Activated CD4-positive, alpha-beta T cell treated with anti-CD3 and anti-CD28 coated beads, Interleukin-2, Interleukin-4, amounts not matched to agents 100 ng/mL and 50 ng/mL, durations not matched to agents 16 hours and 8 hours (primary cell): ENCODE results near the gene ADIG.
"Not testable (repeated sequence)": the region's sequence is repeated elsewhere in the genome, so short reads cannot be mapped to it uniquely, and the experiment has no call there.

ENCODE experiments used
- DNase-seq: peaks from one replicate; pipeline ENCODE4 v3.0.0-alpha.2; 2020; ENCODE audit warnings: low spot score

ADIG gene

GRCh38 chr20:38573413-38573812, 7.6 kb upstream of the ADIG start:
- no peak for DNase-seq

GRCh38 chr20:38579219-38579910, 1.6 kb upstream of the ADIG start:
- DNase-seq, result no peak

DNA sequence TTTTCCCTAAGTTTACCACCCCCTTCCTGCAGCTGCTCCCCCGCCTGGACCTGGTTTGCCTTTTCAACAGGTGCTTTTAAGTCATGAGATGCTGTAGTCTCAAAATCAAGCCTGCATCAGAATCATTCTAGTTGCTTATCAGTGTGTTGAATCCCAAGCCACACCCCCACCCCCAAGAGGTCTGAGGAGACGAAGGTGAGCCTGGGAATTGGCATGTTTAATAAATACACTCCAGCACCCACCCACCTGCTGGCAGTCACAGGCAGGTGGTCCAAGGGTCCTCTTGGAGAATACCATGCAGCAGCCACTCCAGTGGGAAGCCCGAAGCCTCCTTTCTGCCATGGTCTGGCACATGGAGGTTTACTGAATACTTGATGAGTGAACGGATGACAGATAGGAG, 1.1 kb upstream of the ADIG start:
- no peak for DNase-seq

GRCh38 chr20:38581830-38582358, 897 bp downstream of the ADIG start:
- no peak for DNase-seq

DNA sequence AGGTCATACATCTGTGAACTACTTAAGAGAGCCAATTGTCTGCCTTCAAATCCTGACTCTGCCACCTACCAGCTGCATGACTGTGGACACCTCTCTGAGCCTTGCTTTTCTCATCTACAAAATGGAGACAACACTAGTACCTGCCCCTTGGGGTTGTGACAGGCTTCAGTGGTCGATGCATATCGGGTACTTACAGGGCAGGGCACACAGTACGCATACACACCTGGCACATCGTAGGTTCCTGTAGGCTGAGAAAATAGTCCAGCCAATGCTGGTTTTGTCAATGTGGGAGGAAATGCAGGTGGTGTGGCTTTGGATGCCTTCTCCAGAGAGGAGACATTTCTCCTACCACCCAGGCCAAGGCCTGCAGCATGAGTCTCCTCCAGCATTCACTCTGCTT, 2.3 kb downstream of the ADIG start:
- DNase-seq, result no peak

GRCh38 chr20:38584099-38584763, 3.2 kb downstream of the ADIG start:
- no peak for DNase-seq

- DNase-seq, result no peak
Measured at GRCh38 chr20:38585404-38586180, 4.6 kb downstream of the ADIG start.

GRCh38 chr20:38586181-38586525, 5.2 kb downstream of the ADIG start:
- no peak for DNase-seq

GRCh38 chr20:38588303-38588702, 7.3 kb downstream of the ADIG start:
- no peak for DNase-seq

- DNase-seq, result no peak
Measured at GRCh38 chr20:38589351-38589750, 8.4 kb downstream of the ADIG start.

- no peak for DNase-seq
Measured at GRCh38 chr20:38589967-38590675, 9.1 kb downstream of the ADIG start.

GRCh38 chr20:38590676-38591473, 9.9 kb downstream of the ADIG start:
- no peak for DNase-seq

DNA sequence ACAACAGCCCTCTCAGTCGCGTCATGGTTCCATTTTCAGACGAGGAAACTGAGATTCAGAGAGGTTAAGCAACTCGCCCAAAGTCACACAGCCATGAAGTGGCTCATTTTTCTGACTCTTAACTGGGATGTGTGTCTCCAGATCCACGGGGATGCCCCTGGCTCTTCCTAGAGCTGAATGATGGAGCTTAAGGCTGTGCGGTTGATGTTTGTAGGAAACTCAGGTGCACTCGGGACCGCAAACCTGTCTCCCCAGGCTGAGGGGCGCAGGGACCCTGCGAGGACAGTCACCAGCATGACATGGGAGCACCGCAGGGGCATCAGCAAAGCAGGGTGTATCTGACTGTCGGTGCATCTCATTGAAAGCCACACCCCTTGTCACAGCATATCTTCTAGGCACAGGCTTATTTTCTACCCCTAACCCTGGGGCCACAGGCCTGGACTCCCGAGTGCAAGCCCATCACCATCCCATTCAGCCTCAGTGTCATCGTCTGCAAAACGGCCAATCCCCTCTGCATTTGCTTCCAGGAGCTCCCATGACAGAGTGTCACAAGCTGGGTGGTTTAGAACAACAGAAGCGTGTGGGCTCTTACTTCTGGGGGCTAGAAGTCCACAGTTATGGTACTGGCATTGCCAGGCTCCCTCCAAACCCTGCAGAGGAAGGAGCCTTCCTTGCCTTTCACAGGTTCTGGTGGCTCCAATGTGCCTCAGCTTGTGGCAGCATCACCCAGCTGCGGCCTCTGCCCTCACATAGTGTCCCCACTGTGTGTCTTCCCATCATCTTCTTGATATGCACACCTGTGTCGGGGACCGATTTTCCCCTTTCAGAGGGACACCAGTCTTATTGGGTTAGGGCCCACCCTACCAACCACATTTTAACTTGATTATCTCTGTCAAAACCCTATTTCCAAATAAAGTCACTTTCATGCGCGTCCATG, 10.7 kb downstream of the ADIG start:
- DNase-seq, result no peak

DNA sequence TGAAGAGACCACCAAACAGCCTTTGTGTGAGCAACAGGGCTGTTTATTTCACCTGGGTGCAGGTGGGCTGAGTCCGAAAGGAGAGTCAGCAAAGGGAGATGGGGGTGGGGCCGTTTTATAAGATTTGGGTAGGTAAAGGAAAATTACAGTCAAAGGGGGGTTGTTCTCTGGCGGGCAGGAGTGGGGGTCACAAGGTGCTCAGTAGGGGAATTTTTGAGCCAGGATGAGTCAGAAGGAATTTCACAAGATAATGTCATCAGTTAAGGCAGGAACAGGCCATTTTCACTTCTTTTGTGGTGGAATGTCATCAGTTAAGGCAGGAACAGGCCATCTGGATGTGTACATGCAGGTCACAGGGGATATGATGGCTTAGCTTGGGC, 11.4 kb downstream of the ADIG start:
- not testable (repeated sequence) for DNase-seq

DNA sequence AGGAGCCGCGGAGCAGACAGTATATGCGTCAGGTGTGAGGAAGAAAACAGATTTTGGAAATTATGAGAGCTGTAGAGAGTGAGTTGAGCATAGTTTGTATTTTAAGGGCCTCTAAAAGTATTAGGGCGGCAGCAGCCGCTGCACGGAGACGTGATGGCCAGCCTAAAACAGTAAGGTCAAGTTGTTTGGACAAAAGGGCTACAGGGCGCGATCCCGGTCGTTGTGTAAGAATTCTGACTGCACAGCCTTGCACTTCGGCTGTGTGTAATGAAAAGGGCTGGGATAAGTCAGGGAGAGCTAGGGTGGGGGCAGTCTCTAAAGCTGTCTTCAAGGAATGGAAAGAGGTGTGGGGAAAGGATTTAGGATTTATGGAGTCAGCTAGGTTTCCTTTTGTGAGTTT, 13.3 kb downstream of the ADIG start:
- not testable (repeated sequence) for DNase-seq

DNA sequence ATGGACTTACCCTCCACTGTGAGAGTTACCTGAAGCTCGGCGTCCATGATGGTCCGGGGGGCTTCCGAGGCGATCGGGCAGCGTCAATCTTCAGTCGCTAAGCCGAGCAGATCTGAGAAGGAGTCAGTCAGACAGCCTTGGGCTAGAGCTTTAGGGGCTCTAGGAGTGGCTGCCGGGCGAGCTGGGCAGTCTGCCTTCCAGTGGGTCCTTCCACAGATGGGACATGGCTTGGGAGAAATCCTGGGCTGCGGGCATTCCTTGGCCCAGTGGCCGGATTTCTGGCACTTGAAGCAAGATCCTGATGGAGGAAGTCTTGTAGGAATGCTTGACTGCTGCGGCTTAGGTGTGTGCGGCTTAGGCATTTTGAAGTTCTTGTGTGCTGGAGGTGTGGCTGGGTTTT, 14.9 kb downstream of the ADIG start:
- DNase-seq, result not testable (repeated sequence)

DNA sequence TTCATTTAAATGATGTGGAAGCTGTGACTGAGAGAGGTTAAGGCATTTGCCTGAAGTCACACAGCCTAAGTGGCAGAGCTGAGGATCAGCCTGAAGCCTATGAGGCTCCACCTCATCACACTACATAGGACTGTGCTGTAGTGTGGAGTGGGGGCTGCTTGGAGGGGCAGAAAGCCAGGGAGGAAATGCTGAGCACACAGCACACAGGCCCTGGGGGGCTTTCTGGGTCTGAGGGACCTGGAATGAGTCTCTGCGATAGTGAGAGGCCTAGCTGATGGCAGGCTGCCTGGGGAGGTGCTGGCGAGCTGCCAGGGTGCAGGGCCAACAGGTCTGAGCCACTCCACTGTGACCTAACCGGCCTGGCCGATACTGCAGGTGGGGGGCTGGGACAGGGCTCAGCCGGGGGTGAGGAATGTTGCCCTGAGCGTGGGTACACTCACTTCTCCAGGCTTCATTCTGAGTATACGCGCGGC, 18.4 kb downstream of the ADIG start:
- no peak for DNase-seq

- no peak for DNase-seq
Measured at GRCh38 chr20:38600057-38600456, 19.1 kb downstream of the ADIG start.

DNA sequence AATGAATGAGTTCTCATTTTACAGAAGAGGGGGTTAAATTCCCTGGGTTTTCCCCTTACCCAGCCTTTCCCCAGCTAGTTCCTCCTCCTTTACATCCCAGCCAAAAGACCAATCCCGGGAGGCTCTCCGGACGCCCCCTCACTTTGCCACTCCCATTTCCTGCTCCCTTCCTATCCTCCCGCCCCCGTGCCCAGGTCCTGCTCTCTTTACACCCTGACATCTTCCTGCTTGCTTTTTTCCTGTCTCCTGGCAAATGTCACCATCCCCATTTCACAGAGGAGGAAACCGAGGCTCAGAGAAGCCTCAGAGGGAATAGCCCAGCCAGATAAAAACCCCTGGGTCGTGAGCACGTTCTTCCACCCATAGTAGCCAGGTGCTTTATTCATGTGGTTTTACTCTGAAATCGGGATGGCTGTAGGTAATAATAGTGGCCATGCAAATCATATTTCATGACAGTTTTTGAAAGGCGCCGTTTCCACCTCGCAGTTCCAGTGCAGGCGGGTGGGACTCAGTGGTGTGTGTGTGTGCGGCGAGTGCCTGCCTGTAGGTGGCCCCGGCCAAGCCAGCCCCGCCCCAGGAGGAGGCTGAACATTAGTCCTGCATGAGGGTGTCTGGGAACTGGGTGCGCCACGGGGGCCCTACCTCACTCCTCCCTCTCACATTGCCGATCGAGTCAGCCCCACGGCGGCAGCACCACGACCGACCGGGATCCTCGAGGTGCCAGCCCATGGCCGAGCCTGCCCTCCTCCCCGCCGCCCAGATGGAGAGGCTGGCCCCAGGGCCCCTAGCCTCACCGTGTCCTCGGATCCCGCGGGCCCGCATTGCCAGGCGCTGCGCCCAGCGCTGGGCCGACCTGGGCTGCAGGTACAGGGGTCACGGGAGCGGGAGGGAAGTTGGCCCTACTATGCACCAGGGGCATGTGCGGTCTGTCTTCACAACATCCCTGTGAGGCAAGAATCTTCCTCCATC, 20.5 kb downstream of the ADIG start, which contains the start of gene ARHGAP40:
Gene ARHGAP40, plus strand, starts transcription at position 594 of the 969 bp plus-strand sequence.
- no peak for DNase-seq
